GM18508 (cell line): ENCODE measurements around the gene ZNF780B.

Experiments
- ATAC-seq: cut with Tn5 transposase; IDR thresholded peaks from one replicate; pipeline ENCODE4 v1.9.1; 2021; ENCODE audit warnings: moderate number of reproducible peaks; ENCODE audit not compliant: insufficient read depth, unreplicated experiment

Gene ZNF780B

DNA sequence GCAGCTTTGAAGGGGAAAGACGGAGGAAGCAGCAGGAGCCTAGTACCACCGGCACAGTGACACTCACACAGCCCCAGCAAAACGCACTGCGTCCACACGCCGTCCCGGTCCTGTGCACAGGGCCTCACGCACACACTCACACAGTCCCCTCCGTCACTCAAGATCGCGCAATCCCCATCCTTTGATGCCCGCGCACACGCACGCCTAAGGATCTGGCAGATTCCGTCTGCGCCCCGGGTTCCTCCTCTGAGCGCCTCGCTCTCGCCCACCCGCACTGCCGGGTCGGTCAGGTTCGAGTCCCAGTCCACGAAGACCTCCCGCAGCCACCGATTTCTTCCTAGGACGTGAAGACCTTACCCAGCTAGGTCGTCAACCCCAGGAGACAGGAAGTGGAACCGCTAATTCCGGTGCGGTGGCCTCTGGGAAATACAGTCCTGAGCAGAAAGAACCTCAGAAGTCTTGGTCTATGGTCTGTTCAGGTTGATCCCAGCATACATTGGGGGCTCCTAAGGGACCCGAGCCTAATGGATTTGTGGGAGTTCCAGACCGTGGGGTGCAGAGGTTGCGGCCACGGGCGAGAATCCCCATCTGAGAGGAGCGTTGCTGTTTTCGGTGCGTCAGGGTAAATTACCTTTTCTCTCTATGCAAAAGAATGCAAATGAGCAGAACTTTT, at the start of gene ZNF780B:
Gene ZNF780B (minus strand): TSS at position 400 of the 673 bp plus-strand sequence. CDS start 5,899 bp downstream, outside the sequence.
- ATAC-seq, result no peak

DNA sequence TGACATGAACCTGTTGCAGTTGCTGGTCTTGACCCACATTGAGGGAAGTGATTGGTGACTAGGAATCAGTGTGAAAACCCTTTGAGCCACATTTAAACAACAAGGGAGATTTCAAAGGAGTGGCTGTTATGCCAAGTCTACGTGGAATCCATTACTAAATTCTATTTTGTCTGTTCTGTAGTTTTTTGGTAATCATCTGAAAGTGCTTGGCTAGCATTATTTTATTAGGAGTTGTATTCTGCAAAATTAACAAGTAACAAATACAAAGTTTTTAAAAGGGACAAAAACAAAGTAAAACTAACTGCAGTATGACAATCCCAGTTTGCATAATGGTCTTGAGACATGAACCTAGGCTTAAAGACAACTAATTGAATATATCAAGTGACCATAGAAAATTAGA, 48.7 kb upstream of the ZNF780B start:
- ATAC-seq, result no peak

DNA sequence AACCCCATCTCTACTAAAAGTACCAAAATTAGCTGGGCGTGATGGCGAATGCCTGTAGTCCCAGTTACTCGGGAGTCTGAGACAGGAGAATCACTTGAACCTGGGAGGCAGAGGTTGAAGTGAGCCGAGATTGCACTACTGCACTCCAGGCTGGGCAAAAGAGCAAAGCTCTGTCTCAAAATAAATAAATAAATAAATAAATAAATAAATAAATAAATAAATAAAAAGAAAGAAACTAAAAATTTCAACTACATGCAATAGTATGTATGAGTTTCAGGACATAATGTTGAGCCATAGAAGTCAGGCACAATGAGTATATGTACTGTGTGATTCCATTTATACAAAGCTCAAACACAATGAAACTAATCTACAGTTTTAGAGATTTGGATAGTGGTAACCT, 47.6 kb upstream of the ZNF780B start:
- no peak for ATAC-seq

DNA sequence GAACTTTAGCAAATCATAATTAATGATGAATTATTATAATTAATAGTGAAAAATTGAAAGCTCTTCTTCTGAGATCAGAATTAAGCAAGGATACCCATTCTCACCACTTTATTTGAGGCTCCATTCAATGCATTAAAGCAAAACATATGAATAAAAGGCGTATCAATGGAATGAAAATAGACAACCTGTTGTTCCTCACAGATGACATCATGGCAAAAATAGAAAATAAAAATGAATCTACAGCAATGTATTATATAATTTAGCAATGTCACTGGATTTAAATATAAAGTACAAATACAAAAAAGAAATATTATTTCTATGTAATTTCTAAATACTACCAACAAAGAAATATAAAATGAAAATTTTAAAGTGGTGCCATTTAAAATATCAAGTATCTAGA, 45.8 kb upstream of the ZNF780B start:
- no peak for ATAC-seq

GRCh38 chr19:40093416-40093815, 37.4 kb upstream of the ZNF780B start:
- ATAC-seq, result no peak

GRCh38 chr19:40091205-40092129, 35.4 kb upstream of the ZNF780B start:
- ATAC-seq, result no peak

DNA sequence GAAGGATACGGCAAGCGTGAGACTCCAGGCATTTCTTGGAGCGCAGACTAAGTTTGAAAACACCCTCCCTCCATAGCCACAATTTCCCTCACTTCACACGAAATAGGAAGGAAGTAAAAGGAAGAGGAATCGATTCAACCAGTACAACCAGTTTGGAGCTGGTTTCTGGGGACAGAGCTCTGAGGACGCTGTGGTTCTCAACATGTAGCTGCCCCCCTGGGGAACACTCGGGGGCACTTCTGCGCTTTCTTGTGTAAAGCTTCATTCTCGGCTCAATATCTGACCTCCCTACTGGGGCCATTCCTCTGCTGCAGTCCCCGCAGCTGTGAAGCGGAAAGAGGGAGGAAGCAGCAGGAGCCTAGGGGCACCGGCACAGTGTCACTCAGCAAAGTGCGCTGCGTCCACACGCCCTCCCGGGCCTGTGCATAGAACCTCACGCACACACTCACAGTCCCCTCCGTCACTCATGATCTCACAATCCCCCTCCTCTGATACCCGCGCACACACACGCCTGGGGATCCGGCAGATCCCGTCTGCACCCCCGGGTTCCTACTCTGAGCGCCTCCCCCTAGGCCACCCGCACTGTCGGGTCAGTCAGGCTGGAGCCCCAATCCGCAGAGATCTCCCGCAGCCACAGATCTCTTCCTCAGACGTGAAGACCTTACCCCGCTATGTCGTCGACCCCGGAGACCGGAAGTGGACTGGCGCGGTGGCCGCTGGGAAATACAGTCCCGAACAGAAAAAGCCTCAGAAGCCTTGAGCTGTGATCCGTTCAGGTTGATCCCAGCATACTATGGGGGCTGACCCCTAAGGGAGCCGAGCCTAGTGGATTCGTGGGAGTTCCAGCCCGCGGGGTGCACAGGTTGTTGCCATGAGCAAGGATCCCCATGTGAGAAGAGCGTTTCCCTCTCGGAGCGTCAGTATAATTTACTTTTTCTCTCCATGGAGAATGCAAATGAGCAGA, 34.5 kb upstream of the ZNF780B start, which contains the start of gene ZNF780A:
Gene ZNF780A (minus strand): TSS at position 703 of the 964 bp plus-strand sequence. CDS start 6,190 bp downstream, outside the sequence.
- ATAC-seq, result no peak

DNA sequence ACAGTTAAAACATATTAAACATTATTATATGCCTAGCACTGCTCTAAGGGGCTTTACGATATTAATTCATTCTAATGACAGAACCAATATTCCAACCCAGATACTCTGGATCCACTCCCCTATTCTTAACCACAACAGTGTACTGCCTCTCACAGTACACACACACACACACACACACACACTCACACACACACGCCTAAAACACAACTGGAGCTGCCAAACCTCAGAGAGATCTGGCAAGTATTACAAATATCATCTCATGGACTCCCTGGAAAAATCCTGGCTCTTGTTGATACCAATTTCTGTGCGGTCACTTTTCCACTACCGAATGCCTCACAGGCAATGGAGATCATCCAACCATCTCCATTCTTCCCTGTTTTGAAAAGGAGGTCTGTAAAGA, 33.4 kb upstream of the ZNF780B start:
- no peak for ATAC-seq

DNA sequence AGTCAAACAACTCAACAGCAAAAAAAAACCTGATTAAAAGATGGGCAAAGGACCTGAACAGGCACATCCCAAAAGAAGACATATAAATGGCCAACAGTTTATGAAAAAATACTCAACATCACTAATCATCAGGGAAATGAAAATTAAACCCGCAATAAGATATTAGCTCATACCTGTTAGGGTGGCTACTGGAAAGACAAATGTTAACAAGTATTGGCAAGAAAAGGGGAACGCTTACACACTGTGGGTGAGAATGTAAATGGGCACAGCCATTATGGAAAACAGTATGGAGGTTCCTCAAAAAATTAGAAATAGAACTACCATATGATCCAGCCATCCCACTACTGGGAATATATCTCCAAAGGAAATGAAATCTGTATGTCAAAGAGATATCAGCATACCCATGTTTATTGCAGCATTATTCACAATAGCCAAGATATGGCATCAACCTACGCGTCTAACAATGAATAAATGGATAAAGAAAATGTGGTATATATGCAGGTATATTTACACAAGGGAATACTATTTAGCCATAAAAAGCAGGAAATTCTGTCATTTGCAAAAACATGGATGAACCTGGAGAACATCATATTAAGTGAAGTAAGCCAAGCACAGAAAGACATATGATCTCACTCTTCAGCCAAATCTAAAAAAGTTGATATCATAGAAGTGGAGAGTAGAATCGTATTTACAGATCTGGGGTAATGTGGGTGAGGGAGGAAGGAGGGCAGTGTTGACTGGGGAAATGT, 32.4 kb upstream of the ZNF780B start:
- ATAC-seq, result no peak

- no peak for ATAC-seq
These were observed 28.9 kb upstream of the ZNF780B start for GRCh38 chr19:40084948-40085347.

GRCh38 chr19:40081411-40081810, 25.4 kb upstream of the ZNF780B start:
- ATAC-seq, result no peak

DNA sequence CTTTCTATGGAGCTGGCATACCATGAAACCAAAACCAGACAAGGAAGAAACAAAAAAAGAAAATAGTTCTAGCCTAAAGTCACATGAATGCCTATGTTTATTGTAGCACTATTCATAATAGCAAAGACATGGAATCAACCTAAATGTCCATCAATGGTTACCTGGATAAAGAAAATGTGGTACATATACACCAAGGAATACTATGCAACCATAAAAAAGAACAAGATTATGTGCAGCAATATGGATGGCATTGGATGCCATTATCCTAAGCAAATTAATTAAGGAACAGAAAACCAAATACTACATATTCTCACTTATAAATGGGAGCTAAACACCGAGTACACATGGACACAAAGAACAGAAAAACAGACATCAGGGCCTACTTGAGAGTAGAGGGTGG, 24.3 kb upstream of the ZNF780B start:
- ATAC-seq, result no peak

DNA sequence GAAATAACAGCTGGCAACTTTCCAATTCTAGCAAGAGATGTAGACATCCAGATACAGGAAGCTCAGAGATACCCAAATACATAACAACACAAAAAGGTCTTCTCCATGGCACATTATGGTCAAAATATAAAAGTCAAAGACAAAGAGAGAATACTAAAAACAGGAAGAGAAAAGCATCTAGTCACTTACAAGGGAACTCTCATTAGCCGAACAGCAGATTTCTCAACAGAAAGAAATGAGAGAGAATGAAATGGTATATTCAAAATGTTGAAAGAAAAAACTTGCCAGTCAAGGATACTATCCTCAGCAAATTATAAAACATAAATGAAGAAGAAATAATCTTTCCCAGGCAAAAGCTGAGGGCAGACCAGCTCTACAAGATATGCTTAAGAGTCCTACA, 22.3 kb upstream of the ZNF780B start:
- ATAC-seq, result no peak

DNA sequence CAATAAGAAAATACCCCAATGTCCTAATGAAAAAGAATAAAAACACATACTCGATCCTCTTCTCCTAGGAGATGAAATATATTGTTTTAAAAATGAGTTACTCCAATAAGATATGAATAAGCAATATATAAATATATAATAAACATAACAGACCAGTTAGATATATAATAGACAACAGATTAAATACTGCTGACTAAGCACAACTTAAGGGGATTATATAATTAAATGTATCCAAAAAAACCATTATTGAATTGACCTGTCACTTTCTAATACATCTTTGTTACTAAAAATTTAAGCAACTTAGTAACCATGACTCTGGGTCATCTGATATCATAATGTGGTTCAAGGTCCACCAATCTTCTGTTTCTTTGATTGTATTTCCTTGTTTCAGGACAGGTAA, 14.0 kb upstream of the ZNF780B start:
- ATAC-seq, result no peak

- ATAC-seq, result no peak
These were observed 3.6 kb upstream of the ZNF780B start for GRCh38 chr19:40059624-40060023.

- no peak for ATAC-seq
These were observed 1.1 kb upstream of the ZNF780B start for GRCh38 chr19:40057166-40057565.

- ATAC-seq, result no peak
These were observed 474 bp upstream of the ZNF780B start for GRCh38 chr19:40056505-40056904.

- ATAC-seq, result no peak
These were observed 982 bp downstream of the ZNF780B start for GRCh38 chr19:40055049-40055448.

- no peak for ATAC-seq
These were observed 1.4 kb downstream of the ZNF780B start for GRCh38 chr19:40054632-40055031.

DNA sequence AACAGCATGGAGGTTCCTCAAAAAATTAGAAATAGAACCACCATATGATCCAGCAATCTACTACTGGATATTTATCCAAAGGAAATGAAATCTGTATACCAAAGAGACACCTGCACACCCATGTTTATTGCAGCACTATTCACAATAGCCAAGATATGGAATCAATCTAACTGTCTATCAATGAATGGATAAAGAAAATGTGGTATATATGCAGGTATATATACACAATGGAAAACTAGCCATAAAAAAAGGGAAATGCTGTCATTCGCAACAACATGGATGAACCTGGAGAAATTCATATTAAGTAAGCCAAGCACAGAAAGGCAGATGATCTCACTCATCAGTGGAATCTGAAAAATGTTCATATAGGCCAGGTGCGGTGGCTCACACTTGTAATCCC, 2.5 kb downstream of the ZNF780B start:
- ATAC-seq, result no peak
